H1 (cell line): ENCODE results near the gene STAM. TPM values are rescaled to one million over a fixed set of nuclear protein-coding genes. Genes with fewer than 3 reads are reported as not detected.

Experiments
- CEBPB ChIP-seq: IDR thresholded peaks from 2 replicates; pipeline ENCODE4 v1.6.1; 2012; ENCODE audit warnings: low read depth, low read length
- polyA plus RNA-seq, 7 experiments: library from polyadenylated mRNA; depleted of rRNA in 3 of 7; stranded (reverse) in 5 of 7; unstranded in 2 of 7; fragments of >200 nt in 5 of 7; fragments of 200-250 nt in 2 of 7; gene quantifications; 1 replicate in 5 of 7; 2 replicates in 1 of 7; 4 replicates in 1 of 7; pipeline versions ENCODE4 v1.2.1 to v1.2.3, GENCODE V29; 2011 to 2013; ENCODE audit warnings: missing spikeins in 2 of 7, mixed read lengths in 2 of 7
- total RNA-seq: library from RNA; stranded (reverse); fragmentation: NEBNext Ultra II Directional; extraction: Animal tissue kit (Norgen Biotek cat#: 25700); gene quantifications from 2 replicates; pipeline ENCODE4 v1.2.1, GENCODE V29; 2021

The STAM gene
- total and polyA plus RNA-seq, 2 of the 8 experiments (the other 6 are each of a cell fraction or from before 2014, with no cell fraction given), result 22.0 to 27.8 TPM

- peak; percentile 85 for TF ChIP-seq CEBPB
Observed at GRCh38 chr10:17671307-17671706, 27.4 kb downstream of the STAM start (continued).
